Activated B cell treated with CpG ODN at 0.5 μM for 24 hours (primary cell): ENCODE results near the gene PALD1. TPM values are rescaled to one million over a fixed set of nuclear protein-coding genes. Genes with fewer than 3 reads are reported as not detected.
A peak's percentile ranks its signal among the peaks of the same experiment; 100 is the strongest.

Experiments
- ATAC-seq: fragments of 200-7000 bp; cut with Tn5 transposase; one replicate; pipeline ENCODE4 v1.10.0; 2021; ENCODE audit warnings: low read depth, mild to moderate bottlenecking, moderate library complexity
- CTCF ChIA-PET: fragments of 350-600 bp; sonication (Branson Sonifier 250); formaldehyde crosslinking; loops from one replicate; lab custom pipeline; 2021; ENCODE audit warnings: antibody characterized with exemption; lab: Charles Lee
- POLR2A ChIA-PET: fragments of 350-600 bp; sonication (Branson Sonifier 250); formaldehyde crosslinking; loops from one replicate; lab custom pipeline; 2021; ENCODE audit warnings: antibody characterized with exemption; lab: Charles Lee
- DNase-seq: peaks from one replicate; pipeline ENCODE4 v3.0.0; 2022
- H3K27ac Mint-ChIP-seq: one replicate; pipeline ENCODE4 v1.8.0; 2020; ENCODE audit warnings: mixed read lengths
- H3K27me3 Mint-ChIP-seq: one replicate; pipeline ENCODE4 v1.8.0; 2021; ENCODE audit warnings: mixed read lengths
- H3K36me3 Mint-ChIP-seq: one replicate; pipeline ENCODE4 v1.8.0; 2021; ENCODE audit warnings: low read depth, mixed read lengths
- H3K4me1 Mint-ChIP-seq: one replicate; pipeline ENCODE4 v1.8.0; 2021; ENCODE audit warnings: mixed read lengths
- H3K4me3 Mint-ChIP-seq: one replicate; pipeline ENCODE4 v1.8.0; 2020; ENCODE audit warnings: mild to moderate bottlenecking, mixed read lengths
- H3K9me3 Mint-ChIP-seq: one replicate; pipeline ENCODE4 v1.8.0; 2020; ENCODE audit warnings: mixed read lengths
- intact Hi-C: fragments of 100-400 bp; cut with micrococcal nuclease; formaldehyde crosslinking; loops from one replicate; pipeline ENCODE4 v1.15.1; 2024
- total RNA-seq: library from RNA; stranded (reverse); gene quantifications from 2 replicates; pipeline ENCODE4 v1.2.3, GENCODE V29; 2022
- TF ChIP-seq, protein P1 (sequence below): fragments of 200-600 bp; IDR thresholded peaks from one replicate; pipeline ENCODE4 v1.8.0; 2022; ENCODE audit warnings: antibody characterized with exemption, mild to moderate bottlenecking

Gene PALD1
- total RNA-seq, 1 donor from 2014 or later: 3.3 TPM

DNA sequence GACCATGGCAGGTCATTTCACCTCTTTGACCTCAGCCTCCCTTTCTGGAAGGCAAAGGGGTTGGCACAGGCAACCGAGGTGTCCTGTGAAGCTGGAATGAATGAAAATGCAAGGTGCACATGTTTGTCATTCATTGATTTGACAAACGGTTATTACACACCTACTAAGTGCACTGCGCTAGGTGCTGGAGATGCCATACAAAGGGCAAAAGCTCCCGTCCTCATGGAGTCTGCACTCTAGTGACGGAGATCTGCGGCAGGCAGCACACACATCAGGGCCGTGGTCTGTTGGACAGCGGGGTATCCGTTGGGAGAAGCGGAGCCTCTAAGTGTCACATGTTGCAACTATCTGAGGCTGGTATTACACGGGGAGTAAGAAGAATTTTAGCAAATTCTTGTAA, 79.7 kb downstream of the PALD1 start:
- no peaks in the 10 kb centered on the region for H3K27me3 Mint-ChIP-seq
- ATAC-seq (no peak), DNase-seq (no peak)
- ChIA-PET CTCF (interaction anchor here (1.2 to 1.5 kb wide), 2 partner anchors 9 to 201 kb away, joined by 6 to 11 read pairs; no protein-coding TSS in a partner anchor), POLR2A (no interaction called here)
- no peaks in the 10 kb centered on the region for H3K9me3 Mint-ChIP-seq
- H3K36me3 Mint-ChIP-seq: peaks cover 1% of the 10 kb centered on the region
- intact Hi-C loops: loop anchor here (2.0 kb wide), 1 partner anchor 201 kb away; no protein-coding TSS in a partner anchor
- no peak overlapping the region for H3K27ac Mint-ChIP-seq
- TF ChIP-seq, protein P1, sequence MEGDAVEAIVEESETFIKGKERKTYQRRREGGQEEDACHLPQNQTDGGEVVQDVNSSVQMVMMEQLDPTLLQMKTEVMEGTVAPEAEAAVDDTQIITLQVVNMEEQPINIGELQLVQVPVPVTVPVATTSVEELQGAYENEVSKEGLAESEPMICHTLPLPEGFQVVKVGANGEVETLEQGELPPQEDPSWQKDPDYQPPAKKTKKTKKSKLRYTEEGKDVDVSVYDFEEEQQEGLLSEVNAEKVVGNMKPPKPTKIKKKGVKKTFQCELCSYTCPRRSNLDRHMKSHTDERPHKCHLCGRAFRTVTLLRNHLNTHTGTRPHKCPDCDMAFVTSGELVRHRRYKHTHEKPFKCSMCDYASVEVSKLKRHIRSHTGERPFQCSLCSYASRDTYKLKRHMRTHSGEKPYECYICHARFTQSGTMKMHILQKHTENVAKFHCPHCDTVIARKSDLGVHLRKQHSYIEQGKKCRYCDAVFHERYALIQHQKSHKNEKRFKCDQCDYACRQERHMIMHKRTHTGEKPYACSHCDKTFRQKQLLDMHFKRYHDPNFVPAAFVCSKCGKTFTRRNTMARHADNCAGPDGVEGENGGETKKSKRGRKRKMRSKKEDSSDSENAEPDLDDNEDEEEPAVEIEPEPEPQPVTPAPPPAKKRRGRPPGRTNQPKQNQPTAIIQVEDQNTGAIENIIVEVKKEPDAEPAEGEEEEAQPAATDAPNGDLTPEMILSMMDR: no peak
- peaks cover 19% of the 10 kb centered on the region for H3K4me1 Mint-ChIP-seq
- H3K4me3 Mint-ChIP-seq: no peak overlapping the region

DNA sequence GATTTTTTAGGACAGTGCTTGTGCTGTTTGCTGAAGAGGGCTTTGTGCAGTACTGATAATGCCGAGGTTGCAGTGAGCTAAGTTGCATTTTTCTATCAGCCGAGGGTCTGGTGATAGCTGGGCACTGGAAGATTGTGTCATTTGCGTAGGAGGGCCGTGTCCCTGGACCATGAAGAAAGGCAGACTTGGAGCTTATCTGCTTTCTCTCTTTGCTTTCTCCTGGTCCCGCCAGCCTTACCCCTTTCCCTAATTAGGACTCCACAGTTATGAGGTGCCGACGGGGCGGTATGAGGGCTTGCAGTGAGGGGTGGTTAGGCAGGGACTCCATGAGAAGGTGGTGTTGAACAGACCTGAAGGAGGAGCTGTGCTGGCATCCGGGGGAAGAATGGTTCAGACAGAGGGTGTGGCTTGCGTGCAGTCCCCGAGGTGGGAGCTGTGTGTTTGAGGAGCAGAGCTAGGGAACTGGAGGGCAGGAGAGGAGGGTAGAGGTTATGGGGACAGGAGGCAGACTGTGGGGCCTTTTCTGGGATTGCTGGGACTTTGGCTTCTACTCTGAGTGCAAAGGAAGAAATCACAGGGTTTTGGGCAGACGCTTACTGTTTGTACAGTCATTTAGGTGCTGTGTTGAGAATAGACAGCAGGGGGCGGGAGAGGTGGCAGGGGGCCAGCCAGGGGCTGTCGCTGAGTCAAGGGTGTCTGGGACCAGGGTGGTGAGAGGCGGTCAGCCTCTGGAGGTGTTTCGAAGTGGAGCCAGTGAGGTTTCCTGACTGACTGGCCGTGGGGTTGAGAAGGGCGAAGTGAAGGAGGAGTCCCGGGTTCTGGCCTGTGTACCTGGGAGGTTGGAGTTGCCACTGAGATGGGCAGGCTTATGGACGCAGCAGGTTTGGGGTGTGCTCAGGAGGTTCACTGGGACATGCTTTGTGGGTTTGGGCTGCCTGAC, 80.6 kb downstream of the PALD1 start:
- H3K4me1 Mint-ChIP-seq: peaks cover 19% of the 10 kb centered on the region
- TF ChIP-seq, protein P1: no peak
- ChIA-PET POLR2A (no interaction called here), CTCF (interaction anchor here (0.5 to 1.5 kb wide), 3 partner anchors 10 to 200 kb away, joined by 3 to 11 read pairs (median 6); no protein-coding TSS in a partner anchor)
- intact Hi-C loops: loop anchor here (2.0 kb wide), 1 partner anchor 200 kb away; no protein-coding TSS in a partner anchor
- no peak overlapping the region for H3K27ac Mint-ChIP-seq
- H3K9me3 Mint-ChIP-seq: no peaks in the 10 kb centered on the region
- ATAC-seq (peak; percentile 84), DNase-seq (no peak)
- no peaks in the 10 kb centered on the region for H3K36me3 Mint-ChIP-seq
- peak overlapping the region; percentile 68 for H3K4me3 Mint-ChIP-seq
- no peaks in the 10 kb centered on the region for H3K27me3 Mint-ChIP-seq

DNA sequence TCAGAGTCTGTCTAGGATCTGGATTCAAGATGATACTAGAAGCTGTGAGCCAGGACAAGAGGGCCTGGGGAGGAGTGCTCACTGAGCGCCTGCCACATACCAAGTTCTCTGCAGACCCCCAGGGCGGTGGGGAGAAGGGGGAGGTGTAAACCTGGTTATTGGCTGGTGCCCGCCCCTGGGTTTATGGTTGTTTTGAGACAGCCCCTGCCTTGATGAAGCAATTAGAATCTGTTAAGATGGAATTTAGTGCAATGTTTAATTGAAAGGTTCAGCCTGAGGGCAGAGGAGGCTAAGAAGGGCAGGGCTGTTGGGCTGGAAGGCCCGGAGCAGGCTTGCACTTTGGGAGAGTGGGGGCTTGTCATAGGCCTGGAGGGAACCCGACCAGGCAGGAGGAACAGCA, 81.3 kb downstream of the PALD1 start:
- TF ChIP-seq, protein P1: no peak
- H3K36me3 Mint-ChIP-seq: no peaks in the 10 kb centered on the region
- H3K27ac Mint-ChIP-seq: no peak overlapping the region
- CTCF ChIA-PET: interaction anchor here (1.3 to 1.5 kb wide), 2 partner anchors 19 to 199 kb away, joined by 3 to 6 read pairs; no protein-coding TSS in a partner anchor
- no peak overlapping the region for H3K4me3 Mint-ChIP-seq
- no peak for DNase-seq
- peaks cover 19% of the 10 kb centered on the region for H3K4me1 Mint-ChIP-seq
- POLR2A ChIA-PET: no interaction called here
- no peaks in the 10 kb centered on the region for H3K9me3 Mint-ChIP-seq
- intact Hi-C loops: loop anchor here (2.0 kb wide), 1 partner anchor 199 kb away; no protein-coding TSS in a partner anchor
- no peaks in the 10 kb centered on the region for H3K27me3 Mint-ChIP-seq
- no peak for ATAC-seq

DNA sequence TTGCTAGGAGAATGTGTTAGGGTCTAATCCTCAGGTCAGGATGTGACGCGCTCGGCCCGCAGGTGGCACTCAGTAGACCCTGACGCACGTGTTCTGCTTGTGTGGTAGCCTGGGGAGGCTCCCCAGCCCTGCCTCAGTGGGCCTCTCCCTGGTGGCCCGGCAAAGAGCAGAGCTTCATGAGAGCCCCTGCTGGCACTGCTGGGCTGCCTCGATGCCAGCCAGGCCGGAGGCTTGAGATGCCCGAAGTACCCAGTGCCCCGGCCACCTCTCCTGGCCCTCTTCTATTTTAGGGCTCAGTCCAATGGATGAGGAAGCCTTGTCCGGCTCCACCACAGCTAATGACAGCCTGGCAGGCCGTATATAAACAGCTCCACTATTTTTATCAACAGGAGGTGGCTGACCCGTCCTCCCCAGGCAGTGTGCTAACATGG, 82.0 kb downstream of the PALD1 start:
- ATAC-seq (no peak), DNase-seq (no peak)
- Mint-ChIP-seq H3K27me3 (no peaks in the 10 kb centered on the region), H3K4me3 (no peak overlapping the region), H3K4me1 (peaks cover 24% of the 10 kb centered on the region), H3K36me3 (no peaks in the 10 kb centered on the region), H3K27ac (no peak overlapping the region), H3K9me3 (no peaks in the 10 kb centered on the region)
- TF ChIP-seq, protein P1: no peak
- intact Hi-C loops: no loop called here
- CTCF ChIA-PET: interaction anchor here (1.3 kb wide), 1 partner anchor 19 kb away, joined by 3 read pairs; no protein-coding TSS in a partner anchor
- POLR2A ChIA-PET: interaction anchor here (0.6 kb wide), 1 partner anchor 13 kb away, joined by 4 read pairs; no protein-coding TSS in a partner anchor

DNA sequence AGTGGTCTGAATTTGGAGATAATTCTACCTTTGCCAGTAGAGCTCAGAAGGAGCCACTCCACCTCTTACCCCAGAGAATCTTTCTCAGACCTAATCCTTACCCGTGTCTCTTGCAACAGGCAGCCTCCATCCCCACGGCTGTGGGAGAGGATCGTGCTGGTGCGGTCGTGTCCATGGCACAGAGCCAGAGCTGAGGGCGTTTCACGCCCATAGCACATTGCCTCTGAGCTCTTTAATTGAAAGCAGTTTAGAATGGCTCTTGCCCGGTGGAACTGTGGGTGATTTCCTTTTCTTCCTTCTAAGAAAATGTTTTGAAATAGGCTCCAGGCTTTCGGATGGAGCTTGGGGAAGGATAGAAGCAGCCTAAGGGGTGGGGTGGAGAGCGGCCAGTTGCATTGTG, 82.5 kb downstream of the PALD1 start:
- Mint-ChIP-seq H3K27ac (no peak overlapping the region), H3K9me3 (no peaks in the 10 kb centered on the region), H3K4me3 (no peak overlapping the region), H3K36me3 (no peaks in the 10 kb centered on the region), H3K4me1 (peaks cover 24% of the 10 kb centered on the region), H3K27me3 (no peaks in the 10 kb centered on the region)
- ATAC-seq (no peak), DNase-seq (no peak)
- TF ChIP-seq, protein P1: no peak
- CTCF ChIA-PET: interaction anchor here (1.3 kb wide), 1 partner anchor 20 kb away, joined by 3 read pairs; no protein-coding TSS in a partner anchor
- POLR2A ChIA-PET: interaction anchor here (0.6 kb wide), 1 partner anchor 13 kb away, joined by 4 read pairs; no protein-coding TSS in a partner anchor
- intact Hi-C loops: no loop called here
